HG02610 (cell line): ENCODE measurements around the gene YLPM1.
A peak's percentile ranks its signal among the peaks of the same experiment; 100 is the strongest.

Source experiments
- ATAC-seq: cut with Tn5 transposase; IDR thresholded peaks from one replicate; pipeline ENCODE4 v1.9.1; 2021; ENCODE audit warnings: mild to moderate bottlenecking, moderate library complexity; ENCODE audit not compliant: unreplicated experiment

The YLPM1 gene

GRCh38 chr14:74866708-74867389 lies 103.7 kb downstream of the YLPM1 start:
- ATAC-seq: no peak

- ATAC-seq: no peak
These were observed 104.6 kb downstream of the YLPM1 start for GRCh38 chr14:74867673-74868072.

- no peak for ATAC-seq
These were observed 105.6 kb downstream of the YLPM1 start for GRCh38 chr14:74868739-74869138.

GRCh38 chr14:74871819-74872218 lies 108.7 kb downstream of the YLPM1 start:
- no peak for ATAC-seq

GRCh38 chr14:74875204-74875603 lies 112.1 kb downstream of the YLPM1 start:
- no peak for ATAC-seq

- no peak for ATAC-seq
These were observed 113.1 kb downstream of the YLPM1 start, which contains the start of gene PROX2 for GRCh38 chr14:74875941-74876913. Gene PROX2, minus strand, starts transcription at chr14:74876145. Its CDS starts 12,311 bp downstream, at chr14:74863834.

GRCh38 chr14:74879427-74880182 lies 116.5 kb downstream of the YLPM1 start:
- ATAC-seq: no peak

GRCh38 chr14:74881431-74882102 lies 118.5 kb downstream of the YLPM1 start, which contains the start of gene DLST:
Gene DLST, plus strand, starts transcription at chr14:74881916. Its CDS starts 38 bp downstream, at chr14:74881954.
- ATAC-seq: peak; percentile 95

GRCh38 chr14:74882103-74882920 lies 119.2 kb downstream of the YLPM1 start:
- ATAC-seq: peak; percentile 47
